ENCODE measurements around the gene ACTA1. TPM values are rescaled to one million over a fixed set of nuclear protein-coding genes. Genes with fewer than 3 reads are reported as not detected.

The ACTA1 gene
- total and polyA plus RNA-seq, 2 of the 13 experiments (the other 11 are each of a cell fraction or from before 2014, with no cell fraction given) = 1.4 to 5.2 TPM

DNA sequence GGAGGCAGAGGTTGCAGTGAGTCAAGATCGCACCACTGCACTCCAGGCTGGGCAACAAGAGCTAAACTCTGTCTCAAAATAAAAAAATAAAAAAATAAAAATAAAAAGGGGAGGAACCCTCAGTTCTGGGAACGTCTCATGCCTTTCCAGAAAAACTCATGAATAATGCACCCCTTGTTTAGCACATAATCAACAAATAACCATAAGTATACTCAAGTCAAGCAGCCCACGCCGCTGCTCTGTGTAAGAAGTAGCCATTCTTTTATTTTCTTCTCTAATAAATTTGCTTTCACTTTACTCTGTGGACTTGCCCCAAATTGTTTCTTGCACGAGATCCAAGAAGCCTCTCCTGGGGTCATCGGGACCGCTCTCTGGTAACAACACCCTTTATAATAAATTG, 14.5 kb upstream of the ACTA1 start:
- intact Hi-C loops (cut with micrococcal nuclease; ENCODE audit: unreplicated experiment) = no loop called here
- no peak overlapping the region for H3K27ac ChIP-seq (ENCODE audit: extremely low read length, insufficient read depth, low read length)
- H3K9me3 ChIP-seq (ENCODE audit: low read length) = no peaks in the 10 kb centered on the region
- no peak for DNase-seq (ENCODE audit: low spot score)
- CTCF ChIA-PET (ENCODE audit: low intra/inter-chr PET ratio, low total read pairs) = no interaction called here
- no peaks in the 10 kb centered on the region for H3K27me3 ChIP-seq (ENCODE audit: control insufficient read depth in 1 of 2, insufficient read depth in 2 of 2, low read length in 2 of 2)
- H3K4me1 ChIP-seq (ENCODE audit: insufficient read depth, low read length) = no peaks in the 10 kb centered on the region
- H3K4me2 ChIP-seq (ENCODE audit: low read depth, low read length) = no peak overlapping the region
- POLR2A ChIA-PET = no interaction called here
- no peak for ATAC-seq
- H3K79me2 ChIP-seq (ENCODE audit: insufficient read depth, low read length) = no peaks in the 10 kb centered on the region
- in situ Hi-C loops (cut with HindIII; ENCODE audit: extremely low pct_ligation_motif_present, low pct_unique_long_range_greater_than_20kb) = no loop called here
- no peak overlapping the region for H2AFZ ChIP-seq (ENCODE audit: low read length)
- no peak overlapping the region for H3K4me3 ChIP-seq (replicated peaks in 1 of 3; ENCODE audit: insufficient read depth in 1 of 3, low read depth in 2 of 3, low read length in 3 of 3)
- H4K20me1 ChIP-seq (ENCODE audit: insufficient read depth, low read length) = no peaks in the 10 kb centered on the region
- TF ChIP-seq TGIF2 (CRISPR knock-in tag; IDR thresholded peaks at IDR 0.05) (no peak), STAG1 (CRISPR knock-in tag; IDR thresholded peaks at IDR 0.05) (no peak), EEA1 (CRISPR knock-in tag; IDR thresholded peaks at IDR 0.05; ENCODE audit: borderline replicate concordance) (no peak), TAF15 (IDR thresholded peaks at IDR 0.05; ENCODE audit: low read depth, low read length, poor library complexity, severe bottlenecking) (no peak), SRF (IDR thresholded peaks at IDR 0.05; ENCODE audit: low read depth, low read length) (no peak)
- TF ChIP-seq, protein P1, sequence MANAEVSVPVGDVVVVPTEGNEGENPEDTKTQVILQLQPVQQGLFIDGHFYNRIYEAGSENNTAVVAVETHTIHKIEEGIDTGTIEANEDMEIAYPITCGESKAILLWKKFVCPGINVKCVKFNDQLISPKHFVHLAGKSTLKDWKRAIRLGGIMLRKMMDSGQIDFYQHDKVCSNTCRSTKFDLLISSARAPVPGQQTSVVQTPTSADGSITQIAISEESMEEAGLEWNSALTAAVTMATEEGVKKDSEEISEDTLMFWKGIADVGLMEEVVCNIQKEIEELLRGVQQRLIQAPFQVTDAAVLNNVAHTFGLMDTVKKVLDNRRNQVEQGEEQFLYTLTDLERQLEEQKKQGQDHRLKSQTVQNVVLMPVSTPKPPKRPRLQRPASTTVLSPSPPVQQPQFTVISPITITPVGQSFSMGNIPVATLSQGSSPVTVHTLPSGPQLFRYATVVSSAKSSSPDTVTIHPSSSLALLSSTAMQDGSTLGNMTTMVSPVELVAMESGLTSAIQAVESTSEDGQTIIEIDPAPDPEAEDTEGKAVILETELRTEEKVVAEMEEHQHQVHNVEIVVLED (CRISPR knock-in tag; IDR thresholded peaks at IDR 0.05; ENCODE audit: borderline replicate concordance) = no peak
- WGBS (ENCODE audit: low lambda C conversion rate) = 97% methylated on average over 7 of the region's 7 CpGs
- no TSS peak for BruUV-seq (replicated peaks)
- H3K36me3 ChIP-seq (replicated peaks in 1 of 2; ENCODE audit: control insufficient read depth in 1 of 2, insufficient read depth in 2 of 2, low read length in 2 of 2) = peaks cover 4 to 29% of the 10 kb centered on the region in 2 experiments
- no peak for FAIRE-seq
- H3K9ac ChIP-seq (ENCODE audit: insufficient read depth, low read depth, low read length) = no peak overlapping the region

DNA sequence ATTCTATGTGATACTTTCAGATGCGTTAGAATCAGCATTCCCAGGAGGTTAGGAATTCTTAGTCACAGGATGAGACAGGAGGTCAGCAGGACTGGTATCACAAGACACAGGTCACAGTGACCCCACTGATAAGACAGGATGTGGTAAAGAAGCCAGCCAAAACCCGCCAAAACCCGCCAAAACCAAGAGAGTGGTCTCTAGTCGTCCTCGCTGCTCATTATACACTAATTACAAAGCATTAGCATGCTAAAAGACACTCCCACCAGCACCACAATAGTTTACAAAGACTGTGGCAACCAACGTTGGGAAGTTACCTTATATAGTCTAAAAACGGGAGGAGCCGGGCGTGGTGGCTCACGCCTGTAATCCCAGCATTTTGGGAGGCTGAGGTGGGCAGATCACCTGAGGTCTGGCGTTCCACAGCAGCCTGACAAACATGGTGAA, 13.9 kb upstream of the ACTA1 start:
- intact Hi-C loops (cut with micrococcal nuclease; ENCODE audit: unreplicated experiment) = no loop called here
- H3K79me2 ChIP-seq (ENCODE audit: insufficient read depth, low read length) = no peaks in the 10 kb centered on the region
- H3K4me3 ChIP-seq (replicated peaks in 1 of 3; ENCODE audit: insufficient read depth in 1 of 3, low read depth in 2 of 3, low read length in 3 of 3) = no peak overlapping the region
- ChIA-PET POLR2A (no interaction called here), CTCF (ENCODE audit: low intra/inter-chr PET ratio, low total read pairs) (no interaction called here)
- no peak for ATAC-seq
- H3K9me3 ChIP-seq (ENCODE audit: low read length) = no peaks in the 10 kb centered on the region
- H3K4me2 ChIP-seq (ENCODE audit: low read depth, low read length) = no peak overlapping the region
- H3K9ac ChIP-seq (ENCODE audit: insufficient read depth, low read depth, low read length) = no peak overlapping the region
- no peak overlapping the region for H2AFZ ChIP-seq (ENCODE audit: low read length)
- H3K27ac ChIP-seq (ENCODE audit: extremely low read length, insufficient read depth, low read length) = no peak overlapping the region
- no peak for FAIRE-seq
- peaks cover 4 to 29% of the 10 kb centered on the region in 2 experiments for H3K36me3 ChIP-seq (replicated peaks in 1 of 2; ENCODE audit: control insufficient read depth in 1 of 2, insufficient read depth in 2 of 2, low read length in 2 of 2)
- no peaks in the 10 kb centered on the region for H4K20me1 ChIP-seq (ENCODE audit: insufficient read depth, low read length)
- BruUV-seq (replicated peaks) = no TSS peak
- no peak for DNase-seq (ENCODE audit: low spot score)
- 93% methylated on average over 11 of the region's 11 CpGs for WGBS (ENCODE audit: low lambda C conversion rate)
- no peaks in the 10 kb centered on the region for H3K27me3 ChIP-seq (ENCODE audit: control insufficient read depth in 1 of 2, insufficient read depth in 2 of 2, low read length in 2 of 2)
- in situ Hi-C loops (cut with HindIII; ENCODE audit: extremely low pct_ligation_motif_present, low pct_unique_long_range_greater_than_20kb) = no loop called here
- H3K4me1 ChIP-seq (ENCODE audit: insufficient read depth, low read length) = no peaks in the 10 kb centered on the region
- no peak for TF ChIP-seq DR1 (CRISPR knock-in tag; IDR thresholded peaks at IDR 0.05)
- TF ChIP-seq ZSCAN9 (CRISPR knock-in tag; IDR thresholded peaks at IDR 0.05; ENCODE audit: borderline replicate concordance) = no peak
- no peak for TF ChIP-seq ZNF253 (CRISPR knock-in tag; IDR thresholded peaks at IDR 0.05; ENCODE audit: borderline replicate concordance)
- TF ChIP-seq, protein P2, sequence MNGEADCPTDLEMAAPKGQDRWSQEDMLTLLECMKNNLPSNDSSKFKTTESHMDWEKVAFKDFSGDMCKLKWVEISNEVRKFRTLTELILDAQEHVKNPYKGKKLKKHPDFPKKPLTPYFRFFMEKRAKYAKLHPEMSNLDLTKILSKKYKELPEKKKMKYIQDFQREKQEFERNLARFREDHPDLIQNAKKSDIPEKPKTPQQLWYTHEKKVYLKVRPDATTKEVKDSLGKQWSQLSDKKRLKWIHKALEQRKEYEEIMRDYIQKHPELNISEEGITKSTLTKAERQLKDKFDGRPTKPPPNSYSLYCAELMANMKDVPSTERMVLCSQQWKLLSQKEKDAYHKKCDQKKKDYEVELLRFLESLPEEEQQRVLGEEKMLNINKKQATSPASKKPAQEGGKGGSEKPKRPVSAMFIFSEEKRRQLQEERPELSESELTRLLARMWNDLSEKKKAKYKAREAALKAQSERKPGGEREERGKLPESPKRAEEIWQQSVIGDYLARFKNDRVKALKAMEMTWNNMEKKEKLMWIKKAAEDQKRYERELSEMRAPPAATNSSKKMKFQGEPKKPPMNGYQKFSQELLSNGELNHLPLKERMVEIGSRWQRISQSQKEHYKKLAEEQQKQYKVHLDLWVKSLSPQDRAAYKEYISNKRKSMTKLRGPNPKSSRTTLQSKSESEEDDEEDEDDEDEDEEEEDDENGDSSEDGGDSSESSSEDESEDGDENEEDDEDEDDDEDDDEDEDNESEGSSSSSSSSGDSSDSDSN (CRISPR knock-in tag; IDR thresholded peaks at IDR 0.05) = no peak
- TF ChIP-seq ARNT (IDR thresholded peaks at IDR 0.05) = no peak
- TF ChIP-seq ZNF160 (CRISPR knock-in tag; IDR thresholded peaks at IDR 0.05) = no peak
- no peak for TF ChIP-seq IRX3 (CRISPR knock-in tag; IDR thresholded peaks at IDR 0.05; ENCODE audit: borderline replicate concordance, low read depth)
- no peak for TF ChIP-seq EHMT2 (IDR thresholded peaks at IDR 0.05; ENCODE audit: borderline replicate concordance, low read depth, low read length)
- TF ChIP-seq ZNF704 (CRISPR knock-in tag; IDR thresholded peaks at IDR 0.05; ENCODE audit: borderline replicate concordance) = no peak
